Regular cardiac myocyte (primary cell): ENCODE data around the gene HSPB1. TPM values are rescaled to one million over a fixed set of nuclear protein-coding genes. Genes with fewer than 3 reads are reported as not detected.

ENCODE experiments used
- total RNA-seq: library from RNA; depleted of rRNA; stranded (reverse); fragments of >200 nt; gene quantifications from 2 replicates; pipeline ENCODE4 v1.2.3, GENCODE V29; 2014

Gene HSPB1
- total RNA-seq, result 32.1 and 128 TPM in 2 replicates

GRCh38 chr7:76302347-76303201, at the start of gene HSPB1:
Gene HSPB1 (plus strand): TSS chr7:76302673. CDS start chr7:76302713, 40 bp downstream.

Other genes starting within 250 kb of the HSPB1 start
- 0.38 and 0.56 TPM in 2 replicates for gene SRRM3, start 100.8 kb upstream of the HSPB1 start, total RNA-seq
- 84.0 and 98.3 TPM in 2 replicates for gene YWHAG, start 56.3 kb downstream of the HSPB1 start, total RNA-seq
- gene SSC4D, start 107.0 kb downstream of the HSPB1 start, total RNA-seq, result 0.77 and 1.4 TPM in 2 replicates
- 1.2 and 5.9 TPM in 2 replicates for gene ZP3, start 122.3 kb downstream of the HSPB1 start, total RNA-seq
- gene DTX2, start 159.0 kb downstream of the HSPB1 start, total RNA-seq, result 3.1 and 5.6 TPM in 2 replicates
- under 0.01 TPM in 1 of 2 replicates, not detected in the other for gene UPK3B, start 207.9 kb downstream of the HSPB1 start, total RNA-seq
- gene SPDYE16, start 240.6 kb downstream of the HSPB1 start, total RNA-seq, result 0.56 TPM in 1 of 2 replicates, not detected in the other